NCI-H526 (cell line): ENCODE measurements around the gene PRR30.
"Not testable (repeated sequence)": the region's sequence is repeated elsewhere in the genome, so short reads cannot be mapped to it uniquely, and the experiment has no call there.

ENCODE experiments used
- DNase-seq, 2 experiments: peaks; one replicate each; lab custom pipeline; 2025; lab: John Stamatoyannopoulos, UW

The PRR30 gene

GRCh38 chr2:27128668-27129571, 10.3 kb downstream of the PRR30 start:
- DNase-seq = no peak

DNA sequence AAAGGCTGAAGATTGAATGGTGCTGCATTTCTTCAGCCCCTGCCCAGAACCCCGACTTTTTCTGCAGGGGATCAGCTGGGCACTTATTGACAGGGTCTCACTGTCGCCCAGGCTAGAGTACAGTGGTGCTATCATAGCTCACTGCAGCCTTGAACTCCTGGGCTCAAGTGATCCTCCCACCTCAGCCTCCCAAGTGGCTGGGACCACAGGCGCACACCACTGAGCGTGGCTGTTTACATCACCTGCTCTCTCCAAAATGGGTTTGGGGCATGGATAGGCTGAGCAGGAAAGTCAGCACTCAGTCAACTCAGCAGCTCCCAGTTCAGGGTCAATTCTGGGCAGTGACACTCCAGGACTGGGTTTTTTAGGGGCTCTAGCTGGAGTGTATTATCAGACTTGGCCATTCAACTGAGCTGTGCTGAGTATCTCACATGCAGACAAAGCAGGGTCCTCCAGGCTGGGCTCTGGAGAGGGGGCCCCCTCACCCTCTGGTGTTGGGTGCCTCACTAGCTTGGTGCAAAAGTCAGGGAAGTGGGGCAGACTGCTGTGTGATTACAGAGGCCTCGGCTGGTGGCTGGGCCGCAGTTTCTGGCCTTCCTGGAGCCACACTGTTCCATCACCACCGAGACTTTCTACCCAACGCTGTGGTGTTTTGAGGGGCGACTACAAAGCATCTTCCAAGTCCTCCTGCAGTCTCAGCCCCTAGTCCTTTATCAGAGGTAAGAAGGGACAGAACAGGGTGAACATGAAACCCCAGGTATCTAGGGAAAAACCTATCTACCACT, 11.1 kb downstream of the PRR30 start:
- no peak for DNase-seq

- no peak for DNase-seq
These were observed 12.9 kb downstream of the PRR30 start for GRCh38 chr2:27126252-27126710.

DNA sequence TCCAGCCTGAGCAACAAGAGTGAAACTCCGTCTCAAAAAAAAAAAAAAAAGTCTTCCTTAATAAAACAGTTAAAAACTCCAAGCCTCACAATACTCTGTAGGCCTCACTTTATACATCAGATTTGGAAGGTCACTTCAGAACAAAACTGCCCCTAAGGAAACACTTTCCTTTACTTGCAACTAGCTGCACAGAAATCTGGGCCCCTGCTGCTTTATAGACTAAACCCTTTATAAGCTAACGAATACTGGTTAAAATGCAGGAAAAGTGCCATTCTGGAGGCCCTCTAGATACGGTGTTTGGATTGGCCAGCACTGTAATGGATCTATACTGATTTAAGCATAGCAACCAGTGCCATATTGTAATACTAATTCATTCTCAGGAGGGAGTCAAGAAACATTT, 14.1 kb downstream of the PRR30 start:
- no peak for DNase-seq

- peak in 1 of 2 experiments; percentile 66 for DNase-seq
These were observed 15.7 kb downstream of the PRR30 start, which contains the start of gene ABHD1 for GRCh38 chr2:27123302-27124150. TSS of gene ABHD1 (plus strand) at chr2:27123815. CDS start at chr2:27123949, 134 bp downstream.

GRCh38 chr2:27122791-27123190, 16.4 kb downstream of the PRR30 start:
- DNase-seq = no peak

DNA sequence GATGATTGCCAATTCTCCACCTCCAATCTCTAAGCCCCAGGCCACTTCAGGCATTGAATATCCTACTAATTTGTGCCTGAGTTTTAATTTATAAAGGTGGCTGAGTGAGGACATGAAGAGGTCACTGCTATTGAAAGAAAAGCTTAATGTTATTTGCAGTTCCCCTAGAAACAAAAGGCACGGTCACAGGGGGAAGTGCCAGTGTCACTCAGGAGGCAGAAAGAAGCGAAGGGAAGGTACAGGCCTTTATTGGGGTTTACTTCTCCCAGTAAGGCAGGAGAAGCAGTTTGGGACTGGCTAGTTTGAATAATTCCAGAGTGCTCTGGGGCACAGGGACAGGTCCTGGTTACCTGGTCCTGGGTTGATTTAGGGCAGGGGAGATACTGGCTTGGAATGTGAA, 17.3 kb downstream of the PRR30 start:
- no peak for DNase-seq

DNA sequence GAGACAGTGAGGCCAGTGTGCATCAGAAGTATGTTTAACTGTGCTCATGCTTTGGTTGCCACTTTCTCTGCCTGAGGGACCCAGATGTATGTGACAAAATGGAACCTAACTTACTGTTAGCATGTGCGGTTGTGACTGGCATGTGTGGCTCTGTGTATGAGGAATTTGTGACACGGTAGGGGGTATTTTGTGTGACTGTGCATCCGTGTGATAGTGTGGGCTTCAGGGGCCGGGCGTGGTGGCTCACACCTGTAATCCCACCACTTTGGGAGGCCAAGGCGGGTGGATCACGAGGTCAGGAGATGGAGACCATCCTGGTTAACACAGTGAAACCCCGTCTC, 19.9 kb downstream of the PRR30 start:
- DNase-seq = not testable (repeated sequence)

DNA sequence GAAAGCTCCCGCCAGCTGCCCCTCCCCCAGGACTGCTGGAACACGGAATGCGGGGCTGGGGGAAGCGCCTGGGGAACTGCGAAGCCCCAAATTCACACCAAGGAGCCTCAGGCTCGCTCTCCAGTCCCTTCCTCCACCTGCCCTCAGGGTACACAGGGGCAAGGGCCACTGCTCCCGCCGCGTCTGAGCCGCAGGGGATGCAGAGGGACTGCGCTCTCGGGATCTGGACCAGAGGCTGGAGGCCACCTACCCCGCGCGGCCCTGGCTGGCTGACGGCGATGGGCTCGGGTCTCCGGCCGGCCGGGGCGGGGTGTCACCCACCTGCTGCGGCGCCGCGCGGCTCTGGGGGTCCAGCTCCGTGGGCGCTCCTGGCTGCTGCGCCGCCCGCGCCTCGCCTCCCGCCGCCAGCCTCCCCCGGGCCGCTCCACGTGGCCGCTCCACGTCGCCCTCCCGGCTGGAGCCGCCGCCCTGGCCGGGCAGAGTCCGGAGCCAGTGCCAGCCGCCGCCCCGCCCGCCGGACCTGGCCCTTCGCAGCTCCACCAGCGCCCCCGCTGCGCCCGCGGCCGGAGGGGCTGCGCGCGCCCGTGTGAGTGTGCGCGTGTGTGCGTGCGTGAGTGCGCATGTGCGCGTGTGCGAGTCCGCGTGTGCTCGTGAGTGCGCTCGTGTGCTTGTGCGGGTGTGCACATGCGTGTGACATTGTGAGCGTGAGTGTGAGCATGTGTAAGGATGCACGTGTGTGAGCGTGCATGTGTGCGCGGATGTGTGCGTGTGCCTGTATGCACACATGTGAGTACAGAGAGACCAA, 20.5 kb downstream of the PRR30 start, which contains the start of gene CGREF1:
Gene CGREF1, minus strand, starts transcription at position 604 of the 805 bp plus-strand sequence. CDS start 14,762 bp downstream, outside the sequence.
- peak in 1 of 2 experiments; percentile 68 for DNase-seq

- DNase-seq = no peak
These were observed 21.1 kb downstream of the PRR30 start for GRCh38 chr2:27117995-27118524.

DNA sequence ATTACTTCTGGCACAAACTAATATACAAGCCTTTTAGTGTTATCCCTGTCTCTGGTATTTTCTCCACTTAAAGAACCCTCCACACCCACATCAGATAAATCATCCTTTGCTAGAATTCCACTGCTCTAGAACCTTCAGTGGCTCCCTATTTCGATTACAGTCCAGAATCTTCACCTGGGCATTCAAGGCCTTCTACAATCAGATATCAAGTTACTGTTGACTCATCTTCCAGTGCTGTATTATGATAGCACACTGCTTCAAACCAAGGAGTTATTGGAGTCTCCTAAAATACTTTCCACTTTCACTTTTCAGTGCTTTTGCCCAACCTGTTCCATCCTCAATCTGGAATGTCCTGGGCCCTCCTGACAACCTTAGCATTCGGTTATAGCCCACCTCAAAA, 23.7 kb downstream of the PRR30 start:
- no peak for DNase-seq

DNA sequence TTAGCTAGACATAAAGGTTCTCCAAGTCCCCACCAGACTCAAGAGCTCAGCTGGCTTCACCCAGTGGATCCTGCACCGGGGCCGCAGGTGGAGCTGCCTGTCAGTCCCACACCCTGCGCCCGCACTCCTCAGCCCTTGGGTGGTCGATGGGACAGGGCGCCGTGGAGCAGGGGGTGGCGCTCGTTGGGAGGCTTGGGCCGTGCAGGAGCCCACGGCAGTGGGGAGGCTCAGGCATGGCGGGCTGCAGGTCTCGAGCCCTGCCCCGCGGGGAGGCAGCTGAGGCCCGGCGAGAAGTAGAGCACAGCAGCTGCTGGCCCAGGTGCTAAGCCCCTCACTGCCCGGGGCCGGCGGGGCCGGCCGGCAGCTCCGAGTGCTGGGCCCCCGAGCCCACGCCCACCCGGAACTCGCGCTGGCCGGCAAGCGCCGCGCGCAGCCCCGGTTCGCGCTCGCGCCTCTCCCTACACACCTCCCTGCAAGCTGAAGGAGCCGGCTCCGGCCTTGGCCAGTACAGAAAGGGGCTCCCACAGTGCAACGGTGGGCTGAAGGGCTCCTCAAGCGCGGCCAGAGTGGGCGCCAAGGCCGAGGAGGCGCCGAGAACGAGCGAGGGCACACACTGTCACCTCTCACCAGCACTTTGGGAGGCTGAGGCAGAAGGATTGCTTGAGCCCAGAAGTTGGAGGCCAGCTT, 27.7 kb downstream of the PRR30 start:
- DNase-seq = not testable (repeated sequence)

DNA sequence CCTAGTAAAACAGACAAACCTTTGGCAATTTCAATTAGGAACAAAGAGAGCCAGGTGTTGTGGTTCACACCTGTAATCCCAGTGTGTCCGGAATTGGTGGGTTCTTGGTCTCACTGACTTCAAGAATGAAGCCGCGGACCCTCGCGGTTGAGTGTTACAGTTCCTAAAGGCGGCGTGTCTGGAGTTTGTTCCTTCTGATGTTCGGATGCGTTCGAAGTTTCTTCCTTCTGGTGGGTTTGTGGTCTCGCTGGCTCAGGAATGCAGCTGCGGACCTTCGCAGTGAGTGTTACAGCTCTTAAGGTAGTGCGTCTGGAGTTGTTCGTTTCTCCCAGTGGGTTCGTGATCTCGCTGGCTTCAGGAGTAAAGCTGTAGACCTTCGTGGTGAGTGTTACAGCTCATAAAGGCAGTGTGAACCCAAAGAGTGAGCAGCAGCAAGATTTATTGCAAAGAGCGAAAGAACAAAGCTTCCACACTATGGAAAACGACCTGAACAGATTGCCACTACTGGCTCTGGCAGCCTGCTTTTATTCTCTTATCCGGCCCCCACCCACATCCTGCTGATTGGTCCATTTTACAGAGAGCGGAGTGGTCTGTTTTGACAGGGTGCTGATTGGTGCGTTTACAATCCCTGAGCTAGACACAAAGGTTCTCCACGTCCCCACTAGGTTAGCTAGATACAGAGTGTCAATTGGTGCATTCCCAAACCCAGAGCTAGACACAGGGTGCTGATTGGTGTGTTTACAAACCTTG, 28.4 kb downstream of the PRR30 start:
- DNase-seq = not testable (repeated sequence)

- DNase-seq = no peak
These were observed 30.1 kb downstream of the PRR30 start for GRCh38 chr2:27109083-27109482.

- DNase-seq = no peak
These were observed 31.0 kb downstream of the PRR30 start for GRCh38 chr2:27108221-27108620.

DNA sequence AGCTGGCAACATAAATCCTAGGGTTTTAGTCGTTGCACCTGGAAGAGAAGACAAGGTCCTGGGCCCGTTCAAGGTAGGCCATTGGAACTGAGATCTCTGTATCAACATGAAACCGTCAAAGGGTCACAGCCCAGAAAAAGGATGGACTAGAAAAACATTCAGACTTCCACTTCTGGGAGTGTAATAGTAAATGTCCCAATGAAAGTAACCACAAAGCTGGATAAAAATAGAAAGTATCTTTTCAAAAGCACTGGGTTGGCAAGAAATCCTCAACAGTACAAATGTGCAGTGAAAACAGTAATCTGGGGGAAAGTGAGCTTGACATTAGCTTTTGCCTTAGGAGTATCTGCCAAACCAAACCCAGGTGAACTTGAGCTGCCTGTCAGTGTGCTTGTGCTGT, 33.2 kb downstream of the PRR30 start:
- DNase-seq = no peak

GRCh38 chr2:27102329-27102728, 36.9 kb downstream of the PRR30 start:
- no peak for DNase-seq

GRCh38 chr2:27100036-27100435, 39.2 kb downstream of the PRR30 start:
- DNase-seq = no peak

- no peak for DNase-seq
These were observed 39.8 kb downstream of the PRR30 start for GRCh38 chr2:27099334-27099955.
